ENCODE results near the gene TCF4.

GRCh38 chr18:55551227-55551626, 36.8 kb downstream of the TCF4 start:
- TF ChIP-seq CTCF (IDR thresholded peaks at IDR 0.05 in 8 of 11, conservative IDR thresholded peaks at IDR 0.05 in 3 of 11) (no peak), POLR2A (IDR thresholded peaks at IDR 0.05) (no peak), POLR2AphosphoS5 (IDR thresholded peaks at IDR 0.05) (no peak)

Measured in spleen (tissue), 7 donors.